D721Med (cell line): Measurements from ENCODE around the gene USP24.

Experiments used
- DNase-seq: peaks from one replicate; pipeline ENCODE4 v3.0.0; 2011; ENCODE audit warnings: low spot score; ENCODE audit not compliant: insufficient read length
- FAIRE-seq: peaks from 2 replicates; lab custom pipeline; 2011; peaks lifted over from hg19 to GRCh38; lab: Jason Lieb, UNC
- CTCF ChIP-seq: IDR thresholded peaks from 2 replicates; pipeline ENCODE4 v1.5.1; 2012; ENCODE audit warnings: mild to moderate bottlenecking, control low read depth; ENCODE audit not compliant: insufficient read depth; ENCODE audit errors: missing control alignments

USP24 gene

DNA sequence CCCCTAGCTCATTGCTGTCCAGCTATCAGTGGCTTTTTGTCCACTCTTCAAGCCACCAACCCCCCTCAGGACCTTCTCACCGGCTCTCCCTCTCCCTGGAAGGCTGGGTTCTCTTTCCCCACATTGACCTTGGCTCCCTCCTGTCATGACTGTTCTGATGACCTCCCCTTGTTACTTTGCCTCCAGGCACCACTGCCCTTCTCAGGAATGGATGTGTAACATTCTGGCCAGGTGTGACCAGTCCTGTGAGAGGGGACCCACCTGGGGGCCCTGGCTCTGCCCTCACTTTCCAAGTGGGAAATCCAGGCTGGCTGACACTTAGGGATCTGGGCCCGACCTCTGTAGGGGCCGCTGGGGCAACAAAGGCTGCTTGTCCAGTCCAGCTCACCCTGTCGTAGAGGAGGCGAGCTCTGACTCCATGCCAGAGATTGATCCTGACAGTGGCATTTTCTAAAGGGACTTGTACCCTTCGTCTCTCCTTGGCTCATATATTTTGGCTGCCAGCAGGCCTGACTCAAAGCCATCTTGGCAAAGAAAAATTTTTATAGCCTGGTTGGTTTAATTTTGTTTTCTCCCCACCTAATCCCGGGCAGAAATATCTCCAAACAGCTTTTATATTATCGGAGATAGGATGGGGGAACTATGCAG, 37.9 kb upstream of the USP24 start:
- TF ChIP-seq CTCF, result no peak
- DNase-seq (no peak), FAIRE-seq (no peak)

- no peak for DNase-seq
- TF ChIP-seq CTCF, result no peak
- FAIRE-seq, result no peak
These were observed 35.4 kb upstream of the USP24 start for GRCh38 chr1:55250399-55251075.

DNA sequence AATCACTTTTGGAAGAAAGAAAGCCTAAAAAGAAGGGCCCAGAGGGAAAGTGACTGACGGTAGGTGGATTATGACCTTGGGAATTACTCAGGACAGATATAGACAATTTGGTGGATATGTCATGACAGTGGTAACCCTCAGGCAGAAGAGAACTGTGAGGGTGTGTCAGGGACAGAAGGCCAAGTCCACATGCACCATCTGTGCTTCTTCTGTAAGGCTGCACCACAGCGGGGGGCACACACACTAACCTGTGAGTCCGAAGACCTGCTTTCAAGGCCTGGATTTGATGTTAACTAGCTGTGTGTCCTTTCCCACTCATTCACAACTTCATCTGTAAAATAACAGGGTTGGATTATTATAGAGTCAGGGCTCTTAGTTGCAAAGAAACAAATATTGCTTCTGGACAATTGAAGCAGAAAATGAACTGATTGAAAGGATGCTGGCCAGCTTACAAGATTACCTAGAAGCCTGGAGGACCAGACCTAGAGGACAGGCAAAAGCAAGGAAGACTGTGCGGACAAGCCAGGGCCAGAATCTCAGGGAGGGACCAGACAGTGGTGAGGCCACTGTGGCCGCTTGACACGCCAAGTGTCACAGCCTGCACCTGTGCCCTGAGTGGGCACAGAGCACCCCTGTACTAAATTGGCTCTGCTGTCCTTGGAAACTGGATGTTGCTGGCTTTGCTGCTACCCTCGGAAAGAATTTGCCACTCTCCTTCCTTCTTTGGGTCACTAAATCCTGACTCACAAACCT, 34.7 kb upstream of the USP24 start:
- DNase-seq (no peak), FAIRE-seq (no peak)
- TF ChIP-seq CTCF, result no peak

GRCh38 chr1:55246896-55247295, 31.7 kb upstream of the USP24 start:
- DNase-seq, result no peak
- no peak for FAIRE-seq

GRCh38 chr1:55246331-55246730, 31.2 kb upstream of the USP24 start:
- FAIRE-seq (no peak), DNase-seq (no peak)
- TF ChIP-seq CTCF, result no peak

More at GRCh38 chr1:55246896-55247295, 31.7 kb upstream of the USP24 start:
- TF ChIP-seq CTCF, result no peak

DNA sequence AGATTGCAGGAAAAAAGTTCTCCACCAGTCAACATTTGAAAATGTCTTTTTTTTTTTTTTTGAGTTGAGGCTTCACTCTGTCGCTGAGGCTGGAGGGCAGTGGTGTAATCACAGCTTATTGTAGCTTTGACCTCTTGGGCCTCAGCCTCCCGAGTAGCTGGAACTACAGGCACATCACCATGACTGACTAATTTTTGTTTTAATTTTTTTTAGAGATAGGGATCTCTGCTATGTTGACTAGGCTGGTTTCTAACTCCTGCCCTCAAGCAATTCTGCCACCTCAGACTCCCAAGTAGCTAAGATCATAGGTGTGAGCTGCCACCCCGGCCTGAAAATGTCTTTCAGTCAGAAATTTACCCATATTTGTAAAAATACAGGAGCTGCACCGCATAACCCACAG, 30.6 kb upstream of the USP24 start:
- FAIRE-seq, result no peak
- TF ChIP-seq CTCF, result no peak
- DNase-seq, result no peak
